HFFc6 (cell line): Measurements from ENCODE around the gene BCAS1. TPM values are rescaled to one million over a fixed set of nuclear protein-coding genes. Genes with fewer than 3 reads are reported as not detected.

Experiments
- DNase-seq: peaks from one replicate; pipeline ENCODE4 v3.0.0-alpha.2; 2018
- H3K27ac Mint-ChIP-seq: 2 replicates; pipeline ENCODE4 v1.8.0; 2020; ENCODE audit warnings: mild to moderate bottlenecking, mixed read lengths
- H3K27me3 Mint-ChIP-seq: 2 replicates; pipeline ENCODE4 v1.8.0; 2021; ENCODE audit warnings: mild to moderate bottlenecking, moderate library complexity, mixed read lengths; ENCODE audit not compliant: insufficient read depth
- H3K36me3 Mint-ChIP-seq: 2 replicates; pipeline ENCODE4 v1.8.0; 2021; ENCODE audit warnings: low read depth, mixed read lengths
- H3K4me1 Mint-ChIP-seq: 2 replicates; pipeline ENCODE4 v1.8.0; 2020; ENCODE audit warnings: low read depth, mixed read lengths
- H3K4me3 Mint-ChIP-seq: 2 replicates; pipeline ENCODE4 v1.8.0; 2020; ENCODE audit warnings: mild to moderate bottlenecking, moderate library complexity, mixed read lengths
- H3K9me3 Mint-ChIP-seq: 2 replicates; pipeline ENCODE4 v1.8.0; 2020; ENCODE audit warnings: mild to moderate bottlenecking, mixed read lengths
- total RNA-seq, 6 experiments: library from RNA; stranded (reverse); fragmentation: NEBNext Ultra II Directional; extraction: Animal tissue kit (Norgen Biotek cat#: 25700); gene quantifications; 2 replicates in 1 of 6; 3 replicates in 5 of 6; pipeline ENCODE4 v1.2.3, GENCODE V29; 2021
- TF ChIP-seq, protein P1 (sequence below): fragments of 200-600 bp; sonication (generic); IDR thresholded peaks from 2 replicates; pipeline ENCODE4 v1.5.0; 2021; ENCODE audit warnings: antibody characterized with exemption, mild to moderate bottlenecking

The BCAS1 gene
- total RNA-seq, 6 experiments from 2014 or later: 0.07 TPM; not detected in 5

DNA sequence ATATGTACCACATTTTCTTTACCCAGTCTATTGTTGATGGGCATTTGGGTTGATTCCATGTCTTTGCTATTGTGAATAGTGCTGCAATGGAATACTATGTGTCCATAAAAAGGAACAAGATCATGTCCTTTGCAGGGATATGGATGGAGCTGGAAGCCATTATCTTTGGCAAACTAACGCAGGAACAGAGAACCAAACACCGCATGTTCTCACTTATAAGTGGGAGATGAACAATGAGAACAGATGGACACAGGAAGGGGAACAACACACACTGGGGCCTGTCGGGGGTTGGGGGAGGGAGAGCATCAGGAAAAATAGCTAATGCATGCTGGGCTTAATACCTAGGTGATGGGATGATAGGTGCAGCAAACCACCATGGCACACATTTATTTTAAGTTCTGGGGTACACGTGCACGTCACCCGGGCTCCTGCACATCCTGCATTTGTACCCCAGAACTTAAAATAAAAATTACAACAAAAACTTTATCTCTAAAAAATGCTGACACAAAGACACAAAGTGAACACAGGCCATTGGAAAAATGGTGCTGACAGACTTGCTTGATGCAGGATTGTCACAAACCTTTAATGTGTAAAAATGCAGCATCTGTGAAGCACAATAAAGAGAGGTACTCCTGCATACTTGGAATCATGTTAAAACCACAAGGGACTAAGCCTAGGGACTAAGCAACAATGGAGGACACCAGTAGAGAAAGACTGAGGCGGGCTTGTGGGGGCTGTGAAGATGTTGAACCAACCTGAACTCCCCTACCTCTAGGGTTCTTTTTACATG, 48.8 kb downstream of the BCAS1 start:
- Mint-ChIP-seq H3K4me1 (no peaks in the 10 kb centered on the region), H3K27me3 (peaks cover 7% of the 10 kb centered on the region; the same call in 1 of the 2 replicates), H3K4me3 (no peak overlapping the region), H3K27ac (no peak overlapping the region), H3K9me3 (no peaks in the 10 kb centered on the region), H3K36me3 (no peaks in the 10 kb centered on the region)
- TF ChIP-seq, protein P1, sequence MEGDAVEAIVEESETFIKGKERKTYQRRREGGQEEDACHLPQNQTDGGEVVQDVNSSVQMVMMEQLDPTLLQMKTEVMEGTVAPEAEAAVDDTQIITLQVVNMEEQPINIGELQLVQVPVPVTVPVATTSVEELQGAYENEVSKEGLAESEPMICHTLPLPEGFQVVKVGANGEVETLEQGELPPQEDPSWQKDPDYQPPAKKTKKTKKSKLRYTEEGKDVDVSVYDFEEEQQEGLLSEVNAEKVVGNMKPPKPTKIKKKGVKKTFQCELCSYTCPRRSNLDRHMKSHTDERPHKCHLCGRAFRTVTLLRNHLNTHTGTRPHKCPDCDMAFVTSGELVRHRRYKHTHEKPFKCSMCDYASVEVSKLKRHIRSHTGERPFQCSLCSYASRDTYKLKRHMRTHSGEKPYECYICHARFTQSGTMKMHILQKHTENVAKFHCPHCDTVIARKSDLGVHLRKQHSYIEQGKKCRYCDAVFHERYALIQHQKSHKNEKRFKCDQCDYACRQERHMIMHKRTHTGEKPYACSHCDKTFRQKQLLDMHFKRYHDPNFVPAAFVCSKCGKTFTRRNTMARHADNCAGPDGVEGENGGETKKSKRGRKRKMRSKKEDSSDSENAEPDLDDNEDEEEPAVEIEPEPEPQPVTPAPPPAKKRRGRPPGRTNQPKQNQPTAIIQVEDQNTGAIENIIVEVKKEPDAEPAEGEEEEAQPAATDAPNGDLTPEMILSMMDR: no peak
- no peak for DNase-seq

DNA sequence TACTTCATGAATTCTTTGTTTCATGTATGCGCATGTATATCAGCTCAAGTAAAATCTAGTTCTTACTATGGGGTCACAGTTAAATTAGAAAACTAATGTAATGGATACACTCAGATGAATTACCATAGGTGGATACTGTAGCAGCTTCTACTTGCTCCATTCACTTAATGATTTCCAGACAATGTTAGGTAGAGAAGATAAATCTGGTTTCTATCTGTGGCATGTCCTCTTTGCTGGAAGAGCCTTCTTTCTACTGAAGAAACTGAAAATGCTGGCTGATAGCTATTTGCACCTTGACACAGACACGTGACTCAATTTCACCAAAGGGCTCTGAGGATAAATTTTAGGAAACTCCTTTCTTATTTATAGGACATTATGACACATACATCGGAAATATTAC, 49.5 kb downstream of the BCAS1 start:
- no peaks in the 10 kb centered on the region for H3K9me3 Mint-ChIP-seq
- no peak for DNase-seq
- no peaks in the 10 kb centered on the region for H3K4me1 Mint-ChIP-seq
- TF ChIP-seq, protein P1: no peak
- H3K27ac Mint-ChIP-seq: no peak overlapping the region
- H3K27me3 Mint-ChIP-seq: peaks cover 7% of the 10 kb centered on the region; the same call in 1 of the 2 replicates
- H3K4me3 Mint-ChIP-seq: no peak overlapping the region
- no peaks in the 10 kb centered on the region for H3K36me3 Mint-ChIP-seq

DNA sequence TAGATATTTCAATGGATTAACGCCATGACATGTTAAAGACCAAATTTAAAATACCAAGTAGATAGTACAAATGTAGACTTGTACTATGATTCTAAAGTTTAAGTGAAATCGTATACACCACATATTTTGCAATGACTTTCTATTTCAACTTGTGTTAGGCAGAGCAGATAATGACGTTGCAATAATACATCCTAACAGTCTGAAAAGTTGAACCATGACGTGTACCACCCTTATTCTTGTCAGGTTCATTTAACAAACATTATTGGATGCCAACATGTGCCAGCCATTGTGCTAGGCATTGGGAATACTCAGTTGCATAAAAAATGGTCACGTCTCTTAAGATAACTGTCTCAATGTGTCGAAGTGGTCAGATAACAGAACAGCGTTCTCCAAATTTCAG, 50.0 kb downstream of the BCAS1 start:
- no peaks in the 10 kb centered on the region for H3K36me3 Mint-ChIP-seq
- TF ChIP-seq, protein P1: no peak
- H3K4me3 Mint-ChIP-seq: no peak overlapping the region
- no peak overlapping the region for H3K27ac Mint-ChIP-seq
- no peak for DNase-seq
- no peaks in the 10 kb centered on the region for H3K4me1 Mint-ChIP-seq
- no peaks in the 10 kb centered on the region for H3K9me3 Mint-ChIP-seq
- H3K27me3 Mint-ChIP-seq: peaks cover 7% of the 10 kb centered on the region; the same call in 1 of the 2 replicates

DNA sequence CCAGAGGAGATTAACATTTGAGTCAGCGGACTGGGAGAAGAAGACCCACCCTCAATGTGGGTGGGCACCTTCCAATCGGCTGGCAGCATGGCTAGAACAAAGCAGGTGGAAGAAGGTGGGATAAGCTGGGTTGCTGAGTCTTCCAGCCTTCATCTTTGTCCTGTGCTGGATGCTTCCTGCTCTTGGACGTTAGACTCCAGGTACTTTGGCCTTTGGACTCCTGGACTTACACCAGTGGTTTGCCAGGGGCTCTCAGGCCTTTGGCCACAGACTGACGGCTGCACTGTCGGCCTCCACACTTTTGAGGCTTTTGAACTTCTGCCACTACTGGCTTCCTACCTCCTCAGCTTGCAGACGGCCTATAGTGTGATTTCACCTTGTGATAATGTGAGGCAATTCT, 50.8 kb downstream of the BCAS1 start:
- Mint-ChIP-seq H3K36me3 (no peaks in the 10 kb centered on the region), H3K4me3 (no peak overlapping the region), H3K4me1 (no peaks in the 10 kb centered on the region; the same call in 1 of the 2 replicates), H3K9me3 (no peaks in the 10 kb centered on the region), H3K27me3 (peaks cover 12% of the 10 kb centered on the region; the same call in 1 of the 2 replicates), H3K27ac (no peak overlapping the region)
- DNase-seq: no peak
- TF ChIP-seq, protein P1: no peak

DNA sequence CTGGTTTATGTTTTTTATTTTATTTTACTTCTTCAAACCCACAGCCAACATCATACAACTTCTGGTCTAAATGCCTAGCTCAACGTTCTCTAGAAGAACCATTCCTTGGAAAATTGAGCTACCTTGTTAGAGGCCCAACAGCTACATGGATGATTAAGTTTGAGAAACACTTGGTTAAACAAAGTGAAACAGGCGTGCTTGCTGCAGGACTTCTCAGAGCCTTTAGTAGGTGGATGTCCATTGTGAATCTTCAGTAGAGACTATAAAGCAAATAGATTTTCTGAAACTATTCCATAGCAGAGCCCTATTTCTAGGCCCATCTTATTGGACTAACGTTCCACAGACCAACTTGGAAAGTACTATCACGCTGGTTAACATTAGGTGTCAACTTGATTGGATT, 51.3 kb downstream of the BCAS1 start:
- H3K36me3 Mint-ChIP-seq: no peaks in the 10 kb centered on the region
- TF ChIP-seq, protein P1: no peak
- H3K4me1 Mint-ChIP-seq: no peaks in the 10 kb centered on the region; the same call in 1 of the 2 replicates
- H3K9me3 Mint-ChIP-seq: no peaks in the 10 kb centered on the region
- DNase-seq: no peak
- H3K4me3 Mint-ChIP-seq: no peak overlapping the region
- H3K27ac Mint-ChIP-seq: no peak overlapping the region
- peaks cover 15% of the 10 kb centered on the region; the same call in 1 of the 2 replicates for H3K27me3 Mint-ChIP-seq
